ENCODE results near the gene PIGV.

The PIGV gene

DNA sequence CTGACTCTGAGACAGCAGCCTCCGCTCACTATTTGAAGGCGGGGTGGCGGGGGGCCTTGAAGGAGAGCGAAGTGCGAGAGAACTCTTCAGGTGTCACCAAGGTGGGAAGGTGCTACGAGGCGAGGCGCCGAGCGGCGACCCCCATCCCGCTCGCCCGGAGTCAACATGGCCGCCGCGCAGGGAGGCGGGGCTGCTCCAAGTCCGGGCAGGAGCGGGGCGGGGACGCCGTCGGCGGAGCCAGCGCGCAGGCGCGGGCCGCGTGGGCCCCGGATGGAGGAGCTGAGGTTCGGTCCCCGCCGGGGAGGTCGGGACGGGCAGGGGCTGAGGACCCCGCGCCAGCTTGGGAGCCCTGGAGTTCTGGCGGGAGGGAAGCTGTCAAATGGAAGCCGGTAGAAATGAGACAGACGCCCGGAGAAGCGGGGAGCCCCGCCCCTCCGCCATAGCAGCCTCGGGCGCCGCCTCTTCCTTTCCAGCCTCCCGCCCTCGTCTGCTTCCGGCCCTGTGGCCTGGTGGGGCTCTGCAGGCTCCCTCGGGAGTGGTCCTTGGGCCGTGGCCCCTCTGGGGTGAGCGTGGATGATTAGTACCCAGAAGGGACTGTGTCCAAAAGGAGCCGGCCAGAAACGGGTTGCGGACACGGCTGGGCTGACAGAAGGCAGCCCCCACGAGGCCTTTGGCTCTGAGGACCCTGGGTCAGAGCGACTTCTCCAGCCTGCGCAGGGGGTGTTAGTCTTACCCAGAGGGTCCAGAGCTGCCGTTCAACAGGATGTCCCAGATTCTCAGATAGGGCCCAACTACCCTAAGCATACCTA, at the start of gene PIGV:
Gene PIGV (plus strand): TSS at position 245 of the 809 bp plus-strand sequence. CDS start 2,866 bp downstream, outside the sequence.
- in situ Hi-C loops (cut with MboI; ENCODE audit: low sequenced_read_pairs) = no loop called here

DNA sequence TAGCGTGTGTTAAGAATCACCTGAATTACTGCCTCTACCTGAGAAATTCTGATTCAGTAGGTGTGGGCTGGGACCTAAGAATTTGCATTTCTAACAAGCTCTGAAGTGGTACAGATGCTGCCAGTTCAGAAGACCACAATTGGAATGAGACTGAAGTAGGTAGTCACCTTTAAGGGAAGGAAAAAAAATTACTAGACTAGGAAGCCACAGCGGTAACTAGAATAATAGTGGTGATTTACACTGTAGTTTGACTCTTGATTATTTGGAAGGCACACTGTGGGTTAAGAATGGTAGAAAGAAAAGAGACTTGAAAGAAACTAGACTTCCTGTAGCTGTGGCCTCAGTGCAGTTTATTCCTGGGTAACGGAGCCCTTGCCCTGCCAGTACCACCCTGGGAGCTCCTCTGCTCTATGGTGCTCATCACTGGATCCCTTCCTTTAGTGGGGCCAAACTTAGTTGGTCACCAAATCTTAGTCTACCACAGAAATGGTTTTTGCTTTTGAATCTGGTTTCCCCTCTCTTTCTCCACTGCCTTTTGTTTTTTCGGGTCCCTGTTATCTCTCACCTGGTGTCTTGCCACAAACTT, 48.3 kb upstream of the PIGV start:
- in situ Hi-C loops (cut with MboI; ENCODE audit: low sequenced_read_pairs) = no loop called here

DNA sequence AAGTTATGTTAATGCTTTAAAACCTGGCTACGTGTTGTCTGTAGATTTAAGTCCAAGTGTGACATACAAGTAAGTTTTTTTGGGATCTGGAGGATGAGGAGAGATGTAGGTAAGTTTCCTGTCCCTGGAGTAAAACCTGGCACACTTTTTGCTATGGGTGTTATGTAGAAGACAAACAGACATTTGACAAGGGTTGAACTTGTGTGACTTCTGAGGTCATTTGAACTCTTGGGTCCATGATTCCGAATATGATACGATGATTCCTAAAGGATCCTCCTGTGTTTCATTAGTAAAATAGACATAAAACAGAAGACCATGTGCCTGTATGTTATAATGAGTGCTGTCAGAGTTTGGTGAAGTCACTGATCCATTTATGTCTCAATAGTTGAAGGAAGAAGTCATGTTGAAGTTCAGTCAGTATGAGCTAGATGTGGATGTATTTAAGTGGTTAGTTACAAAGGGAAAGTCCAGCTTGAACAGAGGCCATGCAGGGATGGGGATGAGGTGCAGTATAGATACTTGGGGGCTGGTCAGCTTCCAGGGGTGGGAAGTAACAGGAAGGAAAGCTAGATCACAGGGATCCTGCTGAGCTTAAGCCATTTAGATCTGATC, 47.6 kb upstream of the PIGV start:
- in situ Hi-C loops (cut with MboI; ENCODE audit: low sequenced_read_pairs) = no loop called here

DNA sequence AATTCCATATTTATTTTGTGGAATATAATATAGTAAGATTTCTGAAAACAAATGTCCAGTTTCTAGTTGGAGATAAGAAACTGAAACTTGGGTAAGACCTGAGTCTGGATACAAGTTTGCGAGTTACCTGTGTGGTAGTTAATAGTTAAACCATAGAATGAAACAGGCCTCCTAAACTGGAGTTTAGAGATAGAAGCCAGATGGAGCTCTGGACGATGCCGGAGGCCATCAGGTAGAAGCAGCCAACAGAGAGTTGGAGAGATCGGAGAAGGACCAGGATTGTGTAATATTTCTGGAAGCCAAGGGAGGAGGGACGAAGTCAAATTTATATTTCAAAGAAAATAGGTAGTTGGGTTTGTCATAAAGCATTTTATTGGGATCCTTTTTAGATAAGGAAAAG, 46.8 kb upstream of the PIGV start:
- in situ Hi-C loops (cut with MboI; ENCODE audit: low sequenced_read_pairs) = no loop called here

DNA sequence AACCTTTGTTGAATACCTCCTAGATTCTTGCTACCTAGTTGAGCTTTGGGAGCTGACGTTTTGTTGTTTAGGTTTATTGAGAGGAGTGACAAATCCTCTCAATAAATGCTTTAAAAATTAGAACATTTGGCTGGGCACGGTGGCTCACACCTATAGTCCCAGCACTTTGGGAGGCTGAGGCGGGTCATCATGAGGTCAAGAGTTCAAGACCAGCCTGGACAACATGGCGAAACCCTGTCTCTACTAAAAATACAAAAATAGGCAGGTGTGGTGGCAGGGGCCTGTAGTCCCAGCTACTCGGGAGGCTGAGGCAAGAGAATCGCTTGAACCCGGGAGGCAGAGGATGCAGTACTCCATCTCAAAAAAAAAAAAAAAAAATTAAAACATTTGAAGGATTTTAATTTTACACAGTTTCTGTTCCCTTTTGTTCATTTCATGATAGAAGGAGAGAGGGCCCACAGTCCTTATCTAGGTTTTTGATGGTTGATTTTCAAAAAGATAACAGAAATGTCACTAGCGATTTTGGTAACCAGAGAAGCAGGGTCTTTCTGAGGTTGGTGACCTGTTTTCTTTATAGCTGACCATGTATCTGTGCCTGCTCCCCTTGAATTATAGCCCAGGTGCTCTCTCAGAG, 44.2 kb upstream of the PIGV start:
- in situ Hi-C loops (cut with MboI; ENCODE audit: low sequenced_read_pairs) = no loop called here

DNA sequence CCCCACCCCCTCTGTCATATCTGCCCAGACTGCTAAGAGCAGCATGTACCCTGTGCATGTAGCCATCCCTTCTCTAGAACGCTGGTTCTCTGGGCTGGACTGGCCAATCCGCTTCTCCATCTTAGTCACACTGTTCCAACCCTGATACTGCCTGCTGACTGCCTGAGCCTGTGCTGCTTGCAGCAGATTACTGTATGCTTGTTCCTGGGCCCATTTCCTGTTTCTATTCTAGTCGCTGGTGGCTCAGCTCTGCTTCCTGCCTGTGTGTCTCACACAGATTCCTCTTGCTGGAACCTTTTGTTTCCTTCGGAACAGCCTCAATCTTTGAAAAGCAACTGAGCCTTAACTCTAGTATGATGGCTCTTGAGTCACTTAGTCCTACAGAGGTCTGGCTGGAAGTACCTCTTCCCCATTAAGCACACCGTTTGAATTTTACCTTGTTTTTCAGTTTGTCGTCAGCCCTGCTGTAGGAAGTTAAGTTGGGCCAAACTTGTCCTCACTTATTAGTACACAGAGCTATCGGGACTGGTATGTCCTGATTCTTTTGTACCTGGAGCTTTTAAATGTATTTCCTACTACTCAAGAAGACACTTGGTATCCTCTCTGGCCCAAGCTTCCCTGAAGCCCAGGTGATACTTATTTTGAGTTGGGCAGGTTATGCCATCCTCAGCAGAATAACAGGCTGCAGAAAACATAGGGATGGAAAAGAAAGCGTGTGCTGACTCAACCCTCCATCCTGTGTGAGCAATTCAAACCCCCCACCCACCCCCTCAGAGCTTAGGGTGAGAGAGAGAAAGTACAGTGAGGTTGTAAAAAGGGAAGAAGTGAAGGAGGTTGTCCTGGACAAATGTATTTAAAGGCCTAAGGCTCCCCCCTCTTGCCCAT, 43.4 kb upstream of the PIGV start:
- in situ Hi-C loops (cut with MboI; ENCODE audit: low sequenced_read_pairs) = no loop called here

DNA sequence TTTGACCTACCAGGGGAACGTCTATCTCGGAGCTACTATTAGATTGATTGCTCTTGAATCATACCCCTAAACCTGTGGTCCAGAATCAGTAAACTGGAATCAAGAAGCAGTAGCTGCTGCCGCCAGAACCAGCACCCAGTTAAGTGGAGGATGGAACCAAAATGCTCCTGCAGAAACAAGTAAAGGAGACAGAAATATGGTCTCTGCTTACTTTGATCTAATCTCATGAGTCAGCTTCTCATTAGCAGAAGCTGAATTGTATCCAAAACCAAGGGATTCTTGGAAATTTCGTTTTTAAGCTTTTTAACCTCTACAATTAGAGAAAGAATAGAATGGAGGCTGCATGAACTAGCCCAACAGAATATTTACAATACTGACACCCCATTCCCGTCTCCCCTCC, 42.6 kb upstream of the PIGV start:
- in situ Hi-C loops (cut with MboI; ENCODE audit: low sequenced_read_pairs) = no loop called here

DNA sequence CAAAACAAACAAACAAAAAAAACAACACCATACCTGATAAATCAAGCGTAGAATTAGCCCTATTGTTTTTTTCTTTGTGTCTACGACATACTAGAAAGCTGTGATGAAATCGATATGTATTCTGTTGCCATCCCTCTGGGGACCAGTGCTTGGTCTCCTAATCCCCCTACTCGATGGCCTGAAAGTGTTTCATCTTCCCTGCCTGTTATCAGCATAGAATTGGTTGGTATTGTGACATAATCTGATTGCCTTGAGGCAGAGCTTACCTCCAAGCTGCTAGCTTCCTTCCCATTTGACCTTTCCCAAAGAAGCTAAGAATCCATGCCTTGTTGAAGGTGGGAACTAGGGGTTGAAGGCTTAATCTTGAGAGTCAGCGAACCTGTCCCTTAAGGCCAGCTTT, 40.7 kb upstream of the PIGV start:
- in situ Hi-C loops (cut with MboI; ENCODE audit: low sequenced_read_pairs) = no loop called here

DNA sequence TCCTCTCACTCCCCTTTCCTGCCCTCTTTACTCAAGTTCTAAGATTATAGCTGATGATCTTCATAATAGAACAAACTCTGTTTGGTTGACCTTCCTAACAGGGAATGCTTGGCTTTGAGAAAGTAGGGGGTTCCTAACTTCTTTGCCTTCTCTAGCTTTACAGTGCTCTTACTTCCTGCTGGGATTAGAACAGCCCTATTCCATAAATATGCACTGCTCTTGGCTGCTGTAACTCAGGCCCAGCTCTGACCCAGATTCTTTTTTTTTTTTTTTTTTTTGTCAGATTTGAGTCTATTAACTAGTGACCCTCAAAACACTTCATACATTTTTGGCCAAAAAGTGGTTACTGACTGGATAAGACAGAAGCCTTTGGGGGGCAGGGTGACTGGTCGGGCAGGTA, 39.4 kb upstream of the PIGV start:
- in situ Hi-C loops (cut with MboI; ENCODE audit: low sequenced_read_pairs) = no loop called here

DNA sequence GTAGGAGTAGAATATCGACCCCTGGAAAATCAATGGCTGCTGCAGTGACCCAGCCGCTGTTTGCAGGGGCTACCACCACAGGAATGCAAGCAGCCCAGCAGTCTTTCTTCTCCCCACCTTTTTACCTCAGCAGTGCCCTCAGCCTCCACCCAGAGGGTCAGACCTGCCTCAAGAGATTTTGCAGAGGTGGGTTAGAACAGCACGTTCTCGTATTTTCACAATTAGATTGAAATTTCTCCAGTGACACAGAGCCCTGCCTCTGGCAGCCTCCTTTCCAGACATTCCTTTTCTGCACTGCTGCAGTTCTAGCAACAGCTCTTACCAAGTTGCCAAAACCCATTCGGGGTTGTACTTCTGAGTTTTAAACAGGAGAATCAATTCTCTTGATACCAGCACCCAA, 38.3 kb upstream of the PIGV start:
- in situ Hi-C loops (cut with MboI; ENCODE audit: low sequenced_read_pairs) = no loop called here

DNA sequence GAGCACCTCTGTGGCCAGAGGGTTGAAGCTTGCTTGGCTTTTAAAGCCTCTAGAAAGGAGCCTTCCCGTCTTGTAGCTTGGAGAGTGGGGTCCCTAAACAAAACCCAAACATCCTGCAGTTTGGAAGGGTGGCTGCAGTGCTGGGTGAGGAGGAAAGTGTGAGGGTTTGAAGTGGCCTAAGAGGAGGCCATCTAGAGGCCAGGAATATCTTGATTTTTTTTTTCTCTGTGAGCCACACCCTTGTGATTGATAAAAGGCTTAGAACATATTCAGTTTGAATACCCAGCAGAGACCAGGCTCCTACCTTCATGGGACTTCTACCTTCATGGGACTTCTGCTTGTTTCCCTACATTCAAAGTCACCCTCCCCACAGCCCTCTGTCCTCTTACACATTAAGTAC, 37.3 kb upstream of the PIGV start:
- in situ Hi-C loops (cut with MboI; ENCODE audit: low sequenced_read_pairs) = no loop called here

DNA sequence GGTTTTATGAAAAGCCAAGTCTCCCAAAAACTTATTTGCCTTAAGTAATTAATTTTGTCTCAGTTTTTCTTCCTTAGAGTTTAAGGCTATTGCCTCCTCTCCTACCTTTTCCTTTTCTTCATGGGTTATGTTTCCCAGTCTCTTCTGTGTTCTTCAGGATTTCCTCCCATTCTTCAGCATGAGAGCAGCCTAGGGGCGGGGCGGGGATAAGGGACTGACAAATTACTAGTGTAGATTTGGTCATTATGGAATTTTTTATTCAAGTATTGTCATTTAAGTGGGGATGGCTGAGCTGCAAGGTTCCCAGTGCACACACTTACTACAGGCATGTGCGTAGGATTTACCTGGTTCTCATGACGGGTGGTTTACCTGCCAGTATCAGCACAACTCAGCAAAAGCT, 35.2 kb upstream of the PIGV start:
- in situ Hi-C loops (cut with MboI; ENCODE audit: low sequenced_read_pairs) = no loop called here

DNA sequence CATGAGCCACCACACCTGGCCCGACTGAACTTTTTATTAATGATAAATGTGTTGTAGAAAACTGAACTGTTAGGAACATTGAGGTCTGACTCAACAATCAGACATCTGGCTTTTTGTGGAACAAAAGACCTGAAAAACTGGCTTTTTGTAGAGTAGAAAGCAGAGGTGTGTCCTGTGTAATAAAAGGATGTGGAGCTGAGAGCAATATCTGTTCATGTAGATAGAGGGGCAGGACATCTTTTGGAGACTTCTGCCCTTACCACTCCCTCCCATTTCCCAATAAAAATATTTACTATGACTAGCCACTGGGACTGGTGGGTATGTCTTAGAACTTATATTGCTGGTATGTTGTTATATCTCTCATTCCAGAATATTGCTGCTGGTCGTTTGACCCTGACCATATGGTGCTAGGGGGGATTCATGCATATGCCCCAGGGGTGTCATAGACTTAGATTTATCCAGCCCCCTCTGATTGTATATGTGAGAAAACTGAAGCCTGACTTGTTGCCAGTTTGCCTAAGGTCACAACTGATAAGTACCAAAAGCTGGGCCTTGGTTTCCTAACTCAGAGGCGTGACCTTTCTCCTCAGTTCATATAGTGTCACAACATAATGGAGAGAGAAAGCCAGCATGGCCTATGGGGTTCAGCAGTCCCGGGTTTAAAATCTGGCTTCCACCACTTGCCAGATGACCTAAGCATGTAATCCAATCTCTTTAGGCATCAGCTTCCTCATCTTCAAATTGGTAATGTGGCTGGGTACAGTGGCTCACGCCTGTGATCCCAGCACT, 33.5 kb upstream of the PIGV start:
- in situ Hi-C loops (cut with MboI; ENCODE audit: low sequenced_read_pairs) = no loop called here

DNA sequence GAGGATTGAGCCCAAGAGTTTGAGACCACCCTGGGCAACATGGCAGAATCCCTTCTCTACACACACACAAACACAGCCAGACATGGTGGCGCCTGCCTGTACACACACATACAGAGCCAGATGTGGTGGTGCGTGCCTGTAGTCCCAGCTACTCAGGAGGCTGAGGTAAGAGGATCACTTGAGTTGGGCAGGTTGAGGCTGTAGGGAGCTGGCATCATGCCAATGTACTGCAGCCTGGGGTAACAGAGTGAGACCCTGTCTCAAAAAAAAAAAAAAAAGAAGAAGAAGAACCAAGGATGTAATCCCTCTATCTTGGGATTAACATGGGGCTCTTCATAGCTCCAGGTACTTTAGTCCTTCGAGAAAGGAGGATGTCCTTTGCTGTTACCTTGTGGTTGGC, 29.4 kb upstream of the PIGV start:
- in situ Hi-C loops (cut with MboI; ENCODE audit: low sequenced_read_pairs) = no loop called here

DNA sequence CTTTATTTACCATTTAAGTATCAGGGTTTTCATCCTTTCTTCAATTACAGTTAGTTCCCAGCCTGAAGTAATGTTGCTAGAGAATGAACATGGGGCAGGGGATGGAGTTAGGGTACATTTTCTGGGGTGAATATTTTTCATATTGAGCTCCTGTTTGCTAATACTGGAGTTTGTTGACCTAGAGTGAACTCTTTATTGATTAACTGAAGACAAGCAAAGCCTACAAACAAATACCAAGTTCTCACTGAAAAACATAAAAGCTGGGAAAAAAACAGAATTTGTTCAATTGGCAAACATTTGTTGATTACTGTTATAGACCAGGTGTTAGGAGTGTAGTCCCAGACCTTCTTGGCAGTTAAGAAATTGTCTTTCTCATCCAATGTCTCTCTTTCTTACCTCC, 28.2 kb upstream of the PIGV start:
- in situ Hi-C loops (cut with MboI; ENCODE audit: low sequenced_read_pairs) = no loop called here

DNA sequence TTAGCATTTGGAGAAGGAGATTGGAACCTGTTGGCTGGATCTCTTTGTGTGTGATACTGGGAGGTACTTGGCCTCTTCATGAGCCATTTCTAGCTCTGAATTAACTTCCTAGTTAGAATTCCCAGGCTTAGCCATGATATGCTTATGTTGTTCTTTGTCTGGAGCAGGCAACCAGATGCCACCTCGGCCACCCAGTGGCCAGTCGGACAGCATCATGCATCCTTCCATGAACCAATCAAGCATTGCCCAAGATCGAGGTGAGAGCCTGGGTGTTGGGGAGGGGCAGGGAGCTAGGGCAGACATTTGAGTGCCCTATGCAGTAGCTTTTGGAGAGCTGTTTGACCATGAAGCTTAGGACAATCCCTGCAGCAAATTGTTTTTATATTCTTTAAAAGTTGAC, 26.5 kb upstream of the PIGV start:
- in situ Hi-C loops (cut with MboI; ENCODE audit: low sequenced_read_pairs) = no loop called here

DNA sequence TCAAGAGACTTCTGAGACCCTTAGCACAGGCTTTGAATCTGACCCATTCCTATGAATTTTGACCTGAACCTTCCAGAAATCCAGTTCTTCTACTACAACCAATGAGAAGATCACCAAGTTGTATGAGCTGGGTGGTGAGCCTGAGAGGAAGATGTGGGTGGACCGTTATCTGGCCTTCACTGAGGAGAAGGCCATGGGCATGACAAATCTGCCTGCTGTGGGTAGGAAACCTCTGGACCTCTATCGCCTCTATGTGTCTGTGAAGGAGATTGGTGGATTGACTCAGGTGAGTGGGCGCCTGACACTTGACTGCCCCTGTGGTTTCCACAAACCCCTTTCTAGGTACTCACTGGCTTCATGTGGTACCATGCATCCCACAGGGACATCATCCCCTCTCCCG, 20.0 kb upstream of the PIGV start:
- in situ Hi-C loops (cut with MboI; ENCODE audit: low sequenced_read_pairs) = no loop called here

DNA sequence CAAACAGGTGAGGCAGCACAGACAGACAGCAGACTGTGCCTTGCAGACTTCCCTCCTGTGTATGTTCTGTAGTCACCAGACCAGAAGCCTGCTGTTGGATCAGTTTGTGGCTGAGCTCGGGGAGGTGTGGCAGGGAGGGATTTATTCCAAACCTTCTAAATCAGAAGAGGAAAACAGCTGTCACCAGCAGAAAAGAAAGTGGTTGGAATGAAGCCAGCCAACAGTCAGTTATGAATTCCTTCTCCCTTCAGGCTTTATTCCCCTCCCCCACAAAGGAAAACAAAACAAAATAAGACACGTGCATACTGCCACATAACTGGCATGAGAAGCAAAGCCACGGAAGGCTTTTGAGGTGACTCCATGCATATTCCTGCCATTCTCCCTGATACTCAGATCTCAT, 19.0 kb upstream of the PIGV start:
- in situ Hi-C loops (cut with MboI; ENCODE audit: low sequenced_read_pairs) = no loop called here

DNA sequence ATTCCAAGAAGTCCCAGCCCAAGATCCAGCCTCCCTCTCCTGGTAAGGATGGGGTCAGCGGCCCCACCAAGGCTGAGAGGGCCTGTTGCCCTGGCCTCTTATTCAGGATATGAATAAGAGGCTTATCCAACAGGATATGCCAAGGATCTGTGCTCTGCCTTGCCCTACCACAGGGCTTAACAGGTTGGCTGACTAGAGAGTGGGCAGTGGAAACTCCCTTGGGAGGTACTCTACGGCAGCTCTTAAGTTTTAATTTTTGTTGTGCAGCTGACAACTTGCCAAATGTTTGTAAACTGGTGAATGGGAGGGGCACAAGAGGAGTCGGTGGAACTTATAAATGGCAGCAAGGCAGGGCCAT, 16.5 kb upstream of the PIGV start:
- in situ Hi-C loops (cut with MboI; ENCODE audit: low sequenced_read_pairs) = no loop called here

DNA sequence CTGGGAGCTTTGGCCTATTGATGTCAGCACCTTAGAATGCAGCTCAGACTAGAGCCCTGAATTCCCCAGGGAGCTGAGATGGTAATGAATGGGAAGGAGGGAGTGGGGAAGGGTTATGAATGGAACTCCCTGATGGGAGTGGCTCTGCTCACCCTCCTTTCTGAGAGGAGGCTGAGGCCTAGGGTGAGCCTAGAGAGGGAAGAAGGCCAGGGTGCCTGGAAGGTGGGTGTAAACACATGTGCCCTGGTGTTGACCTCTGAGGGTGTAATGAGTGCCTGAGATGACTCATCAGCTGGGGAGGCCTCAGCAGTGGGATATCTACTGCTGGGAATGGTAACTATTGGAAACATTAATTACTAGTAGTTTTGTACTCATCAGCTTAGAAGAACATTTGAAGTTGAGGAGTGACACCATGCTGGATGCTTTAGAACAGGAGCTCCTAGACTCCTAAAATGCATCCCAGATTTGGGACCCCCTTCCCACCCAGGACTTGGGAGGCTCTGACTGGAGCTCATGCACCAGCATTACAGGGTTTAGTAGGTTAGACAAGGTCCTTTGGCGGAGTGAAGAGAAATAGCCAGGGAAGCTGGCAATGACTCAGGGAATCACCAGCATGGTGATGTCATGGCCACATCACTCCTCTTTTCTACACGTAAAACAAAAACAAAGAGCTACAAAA, 16.0 kb upstream of the PIGV start:
- in situ Hi-C loops (cut with MboI; ENCODE audit: low sequenced_read_pairs) = no loop called here
